Breast epithelium (tissue), 4 donors: ENCODE data around the gene DEK. TPM values are rescaled to one million over a fixed set of nuclear protein-coding genes. Genes with fewer than 3 reads are reported as not detected.

ENCODE experiments used
- DNase-seq, 2 donors: peaks; one replicate each; pipeline ENCODE4 v3.0.0-alpha.2; 2019; ENCODE audit warnings: low spot score in 2 of 2
- H3K27ac ChIP-seq, 2 donors: fragments of 200-600 bp; sonication (generic) in 1 of 2; one replicate each; pipeline ENCODE4 v1.5.1; 2016 to 2019; ENCODE audit warnings: mild to moderate bottlenecking in 1 of 2
- H3K27me3 ChIP-seq, 2 donors: fragments of 200-600 bp; sonication (generic) in 1 of 2; one replicate each; pipeline versions ENCODE4 v1.5.1 to v1.6.0; 2017 to 2019; ENCODE audit warnings: control low read depth in 1 of 2, mild to moderate bottlenecking in 1 of 2
- H3K36me3 ChIP-seq: fragments of 200-600 bp; one replicate; pipeline ENCODE4 v1.5.1; 2019
- H3K4me1 ChIP-seq, 2 donors: fragments of 200-600 bp; sonication (generic); one replicate each; pipeline ENCODE4 v1.5.1; 2016 to 2019; ENCODE audit warnings: control low read depth in 1 of 2
- H3K4me3 ChIP-seq, 3 donors: fragments of 200-600 bp; sonication (generic); 1 replicate in 2 of 3; 2 replicates in 1 of 3; pipeline ENCODE4 v1.5.1; 2016 to 2019; ENCODE audit warnings: mild to moderate bottlenecking in 3 of 3, moderate library complexity in 2 of 3
- H3K9me3 ChIP-seq, 2 donors: fragments of 200-600 bp; sonication (generic) in 1 of 2; one replicate each; pipeline ENCODE4 v1.5.1; 2016 to 2019; ENCODE audit warnings: control low read depth in 1 of 2
- CTCF ChIP-seq, 3 donors: fragments of 450-650 bp; IDR thresholded peaks; one replicate each; pipeline ENCODE4 v1.5.1; 2016 to 2017; ENCODE audit warnings: antibody characterized with exemption in 3 of 3, mild to moderate bottlenecking in 3 of 3, moderate library complexity in 3 of 3
- POLR2A ChIP-seq: fragments of 450-650 bp; IDR thresholded peaks from one replicate; pipeline ENCODE4 v1.6.1; 2016; ENCODE audit warnings: antibody characterized with exemption, mild to moderate bottlenecking, moderate library complexity
- POLR2AphosphoS5 ChIP-seq, 3 donors: sonication (generic); formaldehyde crosslinking; IDR thresholded peaks; one replicate each; pipeline ENCODE4 v1.6.1; 2017; ENCODE audit warnings: antibody characterized with exemption in 3 of 3
- intact Hi-C: fragments of 100-400 bp; cut with DNase I; formaldehyde crosslinking; loops from one replicate; pipeline ENCODE4 v1.15.1; 2023; ENCODE audit warnings: low total_unique reads
- total RNA-seq, 3 donors: library from RNA; depleted of rRNA; stranded (reverse); fragments of >200 nt; gene quantifications; one replicate each; pipeline ENCODE4 v1.1.0, GENCODE V29; 2016

DEK gene
- total RNA-seq, 3 donors from 2014 or later: 107 to 162 (median 125) TPM

- Histone ChIP-seq H3K27ac (no peak overlapping the region), H3K4me1 (no peaks in the 10 kb centered on the region), H3K36me3 (no peaks in the 10 kb centered on the region), H3K9me3 (no peaks in the 10 kb centered on the region), H3K4me3 (no peak overlapping the region), H3K27me3 (no peaks in the 10 kb centered on the region)
- DNase-seq: no peak
- intact Hi-C loops: no loop called here
- no peak for TF ChIP-seq CTCF (IDR thresholded peaks at IDR 0.05)
- TF ChIP-seq POLR2AphosphoS5 (IDR thresholded peaks at IDR 0.05): no peak
- no peak for TF ChIP-seq POLR2A
Observed at GRCh38 chr6:18245079-18245478, 19.3 kb downstream of the DEK start.

GRCh38 chr6:18244251-18244650 is 20.1 kb downstream of the DEK start:
- H3K4me3 ChIP-seq: no peak overlapping the region
- H3K36me3 ChIP-seq: no peaks in the 10 kb centered on the region
- TF ChIP-seq POLR2AphosphoS5 (IDR thresholded peaks at IDR 0.05) (no peak), POLR2A (no peak), CTCF (IDR thresholded peaks at IDR 0.05) (no peak)
- no peaks in the 10 kb centered on the region for H3K4me1 ChIP-seq
- no peaks in the 10 kb centered on the region for H3K9me3 ChIP-seq
- intact Hi-C loops: no loop called here
- DNase-seq: no peak
- no peak overlapping the region for H3K27ac ChIP-seq
- no peaks in the 10 kb centered on the region for H3K27me3 ChIP-seq

GRCh38 chr6:18243302-18243893 is 20.9 kb downstream of the DEK start:
- H3K36me3 ChIP-seq: no peaks in the 10 kb centered on the region
- intact Hi-C loops: no loop called here

GRCh38 chr6:18242062-18242851 is 22.1 kb downstream of the DEK start:
- intact Hi-C loops: no loop called here
- no peak for TF ChIP-seq CTCF (IDR thresholded peaks at IDR 0.05)
- no peak for TF ChIP-seq POLR2AphosphoS5 (IDR thresholded peaks at IDR 0.05)
- TF ChIP-seq POLR2A: no peak
- H3K27me3 ChIP-seq: no peaks in the 10 kb centered on the region
- no peaks in the 10 kb centered on the region for H3K4me1 ChIP-seq
- no peak overlapping the region for H3K4me3 ChIP-seq
- no peaks in the 10 kb centered on the region for H3K9me3 ChIP-seq
- H3K36me3 ChIP-seq: no peaks in the 10 kb centered on the region
- DNase-seq: no peak
- no peak overlapping the region for H3K27ac ChIP-seq

More at GRCh38 chr6:18243302-18243893, 20.9 kb downstream of the DEK start:
- no peak for DNase-seq
- Histone ChIP-seq H3K4me3 (no peak overlapping the region), H3K4me1 (no peaks in the 10 kb centered on the region), H3K9me3 (no peaks in the 10 kb centered on the region), H3K27me3 (no peaks in the 10 kb centered on the region), H3K27ac (no peak overlapping the region)
- no peak for TF ChIP-seq CTCF (IDR thresholded peaks at IDR 0.05)

- no peak for TF ChIP-seq POLR2AphosphoS5 (IDR thresholded peaks at IDR 0.05)
- TF ChIP-seq CTCF (IDR thresholded peaks at IDR 0.05): no peak
- no peak for TF ChIP-seq POLR2A
Observed at GRCh38 chr6:18241208-18242038, 22.9 kb downstream of the DEK start.

More at GRCh38 chr6:18241208-18242038, 22.9 kb downstream of the DEK start:
- Histone ChIP-seq H3K27me3 (no peaks in the 10 kb centered on the region), H3K4me3 (no peak overlapping the region), H3K36me3 (no peaks in the 10 kb centered on the region), H3K9me3 (no peaks in the 10 kb centered on the region), H3K4me1 (no peaks in the 10 kb centered on the region), H3K27ac (no peak overlapping the region)
- no peak for DNase-seq
- intact Hi-C loops: no loop called here
